Lung (tissue), 12 donors: ENCODE results near the gene CPM. TPM values are rescaled to one million over a fixed set of nuclear protein-coding genes. Genes with fewer than 3 reads are reported as not detected.
"Not testable (repeated sequence)": the region's sequence is repeated elsewhere in the genome, so short reads cannot be mapped to it uniquely, and the experiment has no call there.

Experiments used
- ATAC-seq: fragments of 200-7000 bp; cut with Tn5 transposase; one replicate; pipeline ENCODE4 v1.9.1; 2020; ENCODE audit warnings: moderate number of reproducible peaks; ENCODE audit not compliant: insufficient read depth, low FRiP score
- DNase-seq, 3 donors: peaks; one replicate each; pipeline ENCODE4 v3.0.0-alpha.2; 2013 to 2017
- H3K27ac ChIP-seq, 2 donors: one replicate each; pipeline ENCODE4 v1.5.1; 2013; ENCODE audit warnings: mild to moderate bottlenecking in 2 of 2, moderate library complexity in 2 of 2, control low read depth in 1 of 2, inconsistent platforms in 1 of 2, low read depth in 1 of 2, low read length in 1 of 2
- H3K27me3 ChIP-seq, 3 donors: one replicate each; pipeline ENCODE4 v1.5.1; 2013; ENCODE audit warnings: low read length in 2 of 3; ENCODE audit not compliant: control insufficient read depth in 3 of 3, insufficient read depth in 3 of 3
- H3K36me3 ChIP-seq, 4 donors: one replicate each; pipeline ENCODE4 v1.5.1; 2013; ENCODE audit warnings: low read length in 4 of 4, mild to moderate bottlenecking in 1 of 4, moderate library complexity in 1 of 4; ENCODE audit not compliant: control insufficient read depth in 4 of 4, insufficient read depth in 4 of 4
- H3K4me1 ChIP-seq, 5 donors: one replicate each; pipeline ENCODE4 v1.5.1; 2013; ENCODE audit warnings: low read length in 5 of 5, mild to moderate bottlenecking in 2 of 5, moderate library complexity in 1 of 5; ENCODE audit not compliant: control insufficient read depth in 5 of 5, insufficient read depth in 5 of 5
- H3K4me3 ChIP-seq: one replicate; pipeline ENCODE4 v1.5.1; 2013; ENCODE audit warnings: mild to moderate bottlenecking, control low read depth, moderate library complexity
- H3K9ac ChIP-seq, 2 donors: one replicate each; pipeline ENCODE4 v1.5.1; 2013; ENCODE audit warnings: low read length in 2 of 2, control low read depth in 1 of 2; ENCODE audit not compliant: insufficient read depth in 1 of 2
- H3K9me3 ChIP-seq, 4 donors: one replicate each; pipeline ENCODE4 v1.5.1; 2013; ENCODE audit warnings: low read length in 3 of 4, mild to moderate bottlenecking in 1 of 4, moderate library complexity in 1 of 4; ENCODE audit not compliant: control insufficient read depth in 4 of 4, insufficient read depth in 3 of 4
- WGBS, 2 donors: extraction: QIAGEN DNeasy Blood & Tissue Kit; methylation state at CpG; one replicate each; pipeline ENCODE4 v1.1.7; 2013; 5-methylcytosine and 5-hydroxymethylcytosine counted together
- polyA plus RNA-seq, 2 donors: library from polyadenylated mRNA; stranded (reverse); fragments of 200-250 nt; gene quantifications; one replicate each; pipeline ENCODE4 v1.2.1, GENCODE V29; 2013
- total RNA-seq, 2 donors: library from RNA; depleted of rRNA in 1 of 2; stranded (reverse); fragments of >200 nt in 1 of 2; gene quantifications; one replicate each; pipeline ENCODE4 v1.2.1, GENCODE V29; 2014 to 2021
- TF ChIP-seq, protein P1 (sequence below): IDR thresholded peaks from 2 replicates; pipeline ENCODE4 v1.5.1; 2012; ENCODE audit warnings: mild to moderate bottlenecking; ENCODE audit errors: control extremely low read depth, extremely low read depth
- donor health status: control.
- donor health status: control.
- donor health status: Bipolar disorder and iron deficiency.
- donor health status: healthy.
- donor health status: DM: yes; HTN: yes; CAD: no.

The CPM gene
- total and polyA plus RNA-seq, 4 donors, result 66.6 to 241 (median 136) TPM

DNA sequence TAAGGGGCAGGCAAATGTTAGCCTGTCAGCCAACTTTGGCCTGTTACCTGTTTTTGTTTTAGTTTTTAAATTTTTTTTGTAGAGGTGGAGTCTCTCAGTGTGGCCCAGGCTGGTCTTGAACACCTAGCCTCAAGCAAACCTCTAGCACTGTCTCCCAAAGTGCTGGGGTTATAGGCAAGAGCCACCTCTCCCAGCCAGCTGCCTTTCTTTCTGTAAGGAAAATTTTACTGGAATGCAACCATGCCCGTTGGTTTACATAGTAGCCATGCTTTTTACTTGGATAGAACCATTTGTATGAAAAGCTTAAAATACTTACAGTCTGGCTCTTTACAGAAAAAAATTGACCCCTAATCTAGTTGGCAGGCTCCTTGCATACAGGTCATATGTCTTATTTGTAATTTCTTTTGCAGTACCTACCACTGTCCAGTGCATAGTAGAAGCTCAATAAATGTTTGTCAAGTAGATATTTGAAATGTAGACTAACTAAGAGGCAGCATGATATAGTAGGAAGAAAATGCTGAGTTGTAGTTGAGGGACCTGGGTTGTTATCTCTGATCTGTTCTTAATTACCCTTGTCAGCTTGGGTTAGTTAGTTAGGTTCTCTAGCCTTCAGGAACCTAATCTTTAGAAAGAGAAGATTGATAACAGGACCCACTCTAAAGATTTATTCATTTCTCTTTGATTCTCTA, 120.3 kb downstream of the CPM start:
- WGBS, 2 donors, result 80 to 89% methylated on average over 1 of the region's 1 CpG
- TF ChIP-seq, protein P1, sequence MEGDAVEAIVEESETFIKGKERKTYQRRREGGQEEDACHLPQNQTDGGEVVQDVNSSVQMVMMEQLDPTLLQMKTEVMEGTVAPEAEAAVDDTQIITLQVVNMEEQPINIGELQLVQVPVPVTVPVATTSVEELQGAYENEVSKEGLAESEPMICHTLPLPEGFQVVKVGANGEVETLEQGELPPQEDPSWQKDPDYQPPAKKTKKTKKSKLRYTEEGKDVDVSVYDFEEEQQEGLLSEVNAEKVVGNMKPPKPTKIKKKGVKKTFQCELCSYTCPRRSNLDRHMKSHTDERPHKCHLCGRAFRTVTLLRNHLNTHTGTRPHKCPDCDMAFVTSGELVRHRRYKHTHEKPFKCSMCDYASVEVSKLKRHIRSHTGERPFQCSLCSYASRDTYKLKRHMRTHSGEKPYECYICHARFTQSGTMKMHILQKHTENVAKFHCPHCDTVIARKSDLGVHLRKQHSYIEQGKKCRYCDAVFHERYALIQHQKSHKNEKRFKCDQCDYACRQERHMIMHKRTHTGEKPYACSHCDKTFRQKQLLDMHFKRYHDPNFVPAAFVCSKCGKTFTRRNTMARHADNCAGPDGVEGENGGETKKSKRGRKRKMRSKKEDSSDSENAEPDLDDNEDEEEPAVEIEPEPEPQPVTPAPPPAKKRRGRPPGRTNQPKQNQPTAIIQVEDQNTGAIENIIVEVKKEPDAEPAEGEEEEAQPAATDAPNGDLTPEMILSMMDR, result no peak
- H3K9ac ChIP-seq, result no peak overlapping the region

DNA sequence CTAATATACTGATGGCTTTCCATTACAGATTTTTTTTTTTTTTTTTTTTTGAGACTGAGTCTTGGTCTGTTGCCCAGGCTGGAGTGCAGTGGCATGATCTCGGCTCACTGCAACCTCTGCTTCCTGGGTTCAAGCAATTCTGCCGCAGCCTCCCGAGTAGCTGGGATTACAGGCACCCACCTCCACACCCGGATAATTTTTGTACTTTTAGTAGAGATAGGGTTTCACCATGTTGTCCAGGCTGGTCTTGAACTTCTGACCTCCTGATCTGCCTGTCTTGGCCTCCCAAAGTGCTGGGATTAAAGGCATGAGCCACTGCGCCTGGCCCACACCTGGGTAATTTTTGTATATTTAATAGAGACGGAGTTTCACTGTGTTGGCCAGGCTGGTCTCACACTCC, 121.4 kb downstream of the CPM start:
- H3K36me3 ChIP-seq, result peaks cover 8 to 28% (median 16%) of the 10 kb centered on the region in 4 donors
- H3K9ac ChIP-seq, ATAC-seq, H3K4me3 ChIP-seq, DNase-seq, H3K27ac ChIP-seq, H3K27me3 ChIP-seq, H3K9me3 ChIP-seq, H3K4me1 ChIP-seq: not testable (repeated sequence)
- WGBS, 2 donors, result 86 to 92% methylated on average over 6 of the region's 6 CpGs

More for the DNA sequence above, 120.3 kb downstream of the CPM start:
- no peaks in the 10 kb centered on the region for H3K9me3 ChIP-seq
- H3K4me3 ChIP-seq, result no peak overlapping the region
- peaks cover 8 to 28% (median 22%) of the 10 kb centered on the region in 4 donors for H3K36me3 ChIP-seq
- peaks cover 0 to 4% (median 0%) of the 10 kb centered on the region in 5 donors for H3K4me1 ChIP-seq
- ATAC-seq (no peak), DNase-seq (no peak)
- H3K27ac ChIP-seq, result no peak overlapping the region
- H3K27me3 ChIP-seq, result no peaks in the 10 kb centered on the region

DNA sequence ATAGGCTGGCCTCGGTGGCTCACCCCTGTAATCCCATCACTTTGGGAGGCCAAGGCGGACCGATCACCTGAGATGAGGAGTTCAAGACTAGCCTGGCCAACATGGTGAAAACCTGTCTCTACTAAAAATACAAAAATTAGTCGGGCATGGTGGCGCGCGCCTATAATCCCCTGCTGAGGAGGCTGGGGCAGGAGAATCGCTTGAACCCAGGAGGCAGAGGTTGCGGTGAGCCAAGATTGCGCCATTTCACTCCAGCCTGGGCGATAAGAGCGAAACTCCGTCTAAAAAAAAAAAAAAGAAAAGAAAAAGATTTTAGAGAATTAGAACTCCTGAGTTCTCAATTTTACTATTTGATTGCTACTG, 123.0 kb downstream of the CPM start:
- H3K4me3 ChIP-seq, ATAC-seq, H3K4me1 ChIP-seq, H3K27me3 ChIP-seq, DNase-seq, H3K27ac ChIP-seq, H3K9me3 ChIP-seq, H3K9ac ChIP-seq: not testable (repeated sequence)
- 90 to 96% methylated on average over 13 of the region's 13 CpGs for WGBS, 2 donors
- H3K36me3 ChIP-seq, result peaks cover 3 to 18% (median 15%) of the 10 kb centered on the region in 4 donors

DNA sequence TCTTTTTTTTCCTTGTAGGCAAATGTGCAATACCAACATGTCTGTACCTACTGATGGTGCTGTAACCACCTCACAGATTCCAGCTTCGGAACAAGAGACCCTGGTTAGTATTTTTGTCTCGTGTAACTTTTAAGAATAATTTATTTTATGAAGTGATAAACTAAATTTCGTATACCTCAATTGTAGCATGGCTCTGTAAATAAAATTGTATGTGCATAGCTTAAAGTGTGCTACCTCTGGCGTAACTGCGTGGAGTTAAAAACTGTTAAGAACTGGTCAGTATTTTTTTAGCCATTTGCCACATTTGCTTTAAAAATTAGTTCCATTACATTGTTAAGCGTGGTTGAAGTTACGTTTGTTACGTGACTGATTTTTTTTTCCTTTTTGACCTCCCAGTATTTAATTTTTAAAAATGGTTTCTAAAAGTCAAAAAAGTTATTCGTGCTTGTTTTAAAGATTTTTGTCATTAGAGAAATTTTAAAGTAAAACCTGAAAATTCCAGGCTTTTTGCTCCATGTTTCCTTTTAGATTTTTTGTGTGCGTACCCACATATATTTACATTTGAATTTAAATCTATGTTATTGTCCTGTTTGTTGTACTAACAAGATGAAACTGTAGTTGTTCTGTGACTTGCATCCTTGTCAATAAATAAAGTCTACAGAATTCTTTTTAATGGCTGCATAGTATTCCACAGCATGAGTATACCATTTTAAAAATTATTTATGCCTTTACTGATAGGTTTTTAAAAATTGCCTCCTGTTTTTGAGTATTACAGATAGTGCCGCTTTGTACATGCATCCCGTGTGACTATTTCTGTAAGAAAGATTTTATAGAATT, 123.6 kb downstream of the CPM start:
- peak overlapping the region; percentile 83 for H3K4me3 ChIP-seq
- ATAC-seq (no peak), DNase-seq (no peak)
- peak overlapping the region; percentile 99 to 100 for H3K27ac ChIP-seq
- no peaks in the 10 kb centered on the region for H3K9me3 ChIP-seq
- TF ChIP-seq, protein P1, result no peak
- WGBS, 2 donors, result 80 to 82% methylated on average over 12 of the region's 12 CpGs
- H3K9ac ChIP-seq, result peak overlapping the region in 1 of 2 donors; percentile 65
- peaks cover 3 to 18% (median 10%) of the 10 kb centered on the region in 4 donors for H3K36me3 ChIP-seq
- peaks cover 0 to 5% (median 1%) of the 10 kb centered on the region in 5 donors for H3K4me1 ChIP-seq
- peaks cover 0 to 3% (median 0%) of the 10 kb centered on the region in 3 donors for H3K27me3 ChIP-seq
